Gastrocnemius medialis (tissue), 4 donors: ENCODE results near the gene ZNF775.

Experiments
- CTCF ChIP-seq, 5 experiments: fragments of 450-650 bp in 3 of 5; fragments of 200-600 bp in 2 of 5; sonication (generic) in 2 of 5; IDR thresholded peaks in 4 of 5; conservative IDR thresholded peaks in 1 of 5; 1 replicate in 4 of 5; 2 replicates in 1 of 5; pipeline ENCODE4 v1.5.1; 2016 to 2019; ENCODE audit warnings: antibody characterized with exemption in 5 of 5, mild to moderate bottlenecking in 3 of 5, moderate library complexity in 3 of 5
- POLR2A ChIP-seq, 2 donors: fragments of 450-650 bp; IDR thresholded peaks; one replicate each; pipeline ENCODE4 v1.6.1; 2017; ENCODE audit warnings: antibody characterized with exemption in 2 of 2, mild to moderate bottlenecking in 2 of 2, moderate library complexity in 2 of 2

GRCh38 chr7:150393325-150393724, 14.2 kb downstream of the ZNF775 start:
- TF ChIP-seq POLR2A (IDR thresholded peaks at IDR 0.05): no peak
- TF ChIP-seq CTCF (IDR thresholded peaks at IDR 0.05 in 4 of 5, conservative IDR thresholded peaks at IDR 0.05 in 1 of 5): no peak
